Parathyroid adenoma (tissue), 2 donors: ENCODE data around the gene ACO2.

Source experiments
- H2AFZ ChIP-seq: fragments of 300-600 bp; sonication (generic); one replicate; pipeline ENCODE4 v1.7.0; 2017; ENCODE audit warnings: antibody characterized with exemption, mild to moderate bottlenecking
- H3K27ac ChIP-seq: fragments of 300-600 bp; sonication (generic); one replicate; pipeline ENCODE4 v1.7.0; 2017
- H3K27me3 ChIP-seq: fragments of 300-600 bp; sonication (generic); one replicate; pipeline ENCODE4 v1.7.0; 2017; ENCODE audit warnings: low read length; ENCODE audit not compliant: control insufficient read depth, insufficient read depth
- H3K36me3 ChIP-seq: fragments of 300-600 bp; sonication (generic); one replicate; pipeline ENCODE4 v1.7.0; 2017; ENCODE audit warnings: low read length; ENCODE audit not compliant: control insufficient read depth, insufficient read depth
- H3K4me1 ChIP-seq: fragments of 300-600 bp; sonication (generic); one replicate; pipeline ENCODE4 v1.7.0; 2017; ENCODE audit warnings: control low read depth
- H3K4me2 ChIP-seq: fragments of 300-600 bp; sonication (generic); one replicate; pipeline ENCODE4 v1.7.0; 2017; ENCODE audit warnings: low read length
- H3K4me3 ChIP-seq: fragments of 300-600 bp; sonication (generic); one replicate; pipeline ENCODE4 v1.7.0; 2017; ENCODE audit warnings: low read depth, low read length
- H3K79me2 ChIP-seq: fragments of 300-600 bp; sonication (generic); one replicate; pipeline ENCODE4 v1.7.0; 2017; ENCODE audit warnings: control low read depth
- H3K9ac ChIP-seq: fragments of 300-600 bp; sonication (generic); one replicate; pipeline ENCODE4 v1.7.0; 2017; ENCODE audit warnings: mild to moderate bottlenecking
- H3K9me3 ChIP-seq: fragments of 300-600 bp; sonication (generic); one replicate; pipeline ENCODE4 v1.7.0; 2017; ENCODE audit warnings: low read length; ENCODE audit not compliant: control insufficient read depth
- TF ChIP-seq, protein P1 (sequence below): fragments of 300-600 bp; sonication (generic); IDR thresholded peaks from one replicate; pipeline ENCODE4 v1.7.0; 2017; ENCODE audit warnings: antibody characterized with exemption, mild to moderate bottlenecking
- donor health status: primary hyperparathyroidism.

Gene ACO2

DNA sequence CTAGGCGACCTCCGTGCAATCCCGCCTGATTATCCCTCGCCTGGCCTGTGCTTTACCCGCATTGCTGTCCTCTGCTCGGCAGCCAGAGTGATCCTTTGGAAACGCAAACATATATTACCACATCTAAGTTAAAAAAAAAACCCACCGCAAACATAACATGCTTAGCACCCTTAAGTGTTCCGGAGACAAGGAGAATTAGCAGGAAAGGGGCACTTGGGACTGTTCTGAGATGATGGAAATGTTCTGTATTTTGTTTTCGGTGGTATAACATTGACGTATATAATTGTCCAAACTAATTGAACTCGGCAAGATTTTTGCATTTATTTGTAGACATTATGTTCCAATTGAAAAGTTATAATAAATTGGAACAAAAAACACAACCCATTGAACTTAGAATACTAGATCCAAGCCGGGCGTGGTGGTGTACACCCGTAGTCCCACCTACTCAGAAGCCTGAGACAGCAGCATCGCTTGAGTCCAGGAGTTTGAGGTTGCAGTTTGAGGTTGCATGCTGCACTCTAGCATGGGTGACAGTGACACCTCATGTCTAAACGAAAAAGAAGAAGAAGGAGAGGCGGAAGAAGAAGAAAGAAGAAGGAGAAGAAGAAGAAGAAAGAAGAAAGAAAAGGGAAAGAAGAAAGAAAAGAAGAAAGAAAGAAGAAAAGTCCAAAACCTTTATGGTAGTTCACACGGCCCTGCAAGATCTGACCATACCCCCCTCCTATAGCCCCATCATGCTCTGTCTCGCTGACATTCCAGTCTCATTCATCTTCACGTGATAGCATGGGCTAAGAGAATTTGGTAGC is 76.0 kb downstream of the ACO2 start:
- Histone ChIP-seq H3K36me3 (no peaks in the 10 kb centered on the region), H3K27ac (peak overlapping the region; percentile 75)

DNA sequence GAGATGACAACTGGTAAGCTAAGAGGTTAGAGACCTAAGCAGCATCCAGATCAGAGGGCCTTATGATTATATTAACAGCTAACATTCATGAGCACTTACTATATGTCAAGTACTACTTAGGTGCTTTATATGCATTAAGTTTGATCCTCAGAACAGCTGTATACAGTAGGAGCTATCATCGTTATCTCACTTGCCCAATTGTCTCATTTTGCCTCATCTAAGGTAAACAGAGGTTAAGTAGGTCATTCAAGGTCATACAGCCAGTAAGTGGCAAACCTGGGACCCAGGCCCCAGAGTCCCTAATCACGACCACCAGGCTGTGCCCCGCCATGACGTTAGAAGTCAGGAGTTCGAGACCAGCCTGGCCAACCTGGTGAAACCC is 79.9 kb downstream of the ACO2 start:
- H3K4me1 ChIP-seq, result no peaks in the 10 kb centered on the region
- peaks cover 3% of the 10 kb centered on the region for H3K79me2 ChIP-seq
- H3K36me3 ChIP-seq, result no peaks in the 10 kb centered on the region
- H2AFZ ChIP-seq, result no peak overlapping the region
- no peaks in the 10 kb centered on the region for H3K9me3 ChIP-seq
- TF ChIP-seq, protein P1, sequence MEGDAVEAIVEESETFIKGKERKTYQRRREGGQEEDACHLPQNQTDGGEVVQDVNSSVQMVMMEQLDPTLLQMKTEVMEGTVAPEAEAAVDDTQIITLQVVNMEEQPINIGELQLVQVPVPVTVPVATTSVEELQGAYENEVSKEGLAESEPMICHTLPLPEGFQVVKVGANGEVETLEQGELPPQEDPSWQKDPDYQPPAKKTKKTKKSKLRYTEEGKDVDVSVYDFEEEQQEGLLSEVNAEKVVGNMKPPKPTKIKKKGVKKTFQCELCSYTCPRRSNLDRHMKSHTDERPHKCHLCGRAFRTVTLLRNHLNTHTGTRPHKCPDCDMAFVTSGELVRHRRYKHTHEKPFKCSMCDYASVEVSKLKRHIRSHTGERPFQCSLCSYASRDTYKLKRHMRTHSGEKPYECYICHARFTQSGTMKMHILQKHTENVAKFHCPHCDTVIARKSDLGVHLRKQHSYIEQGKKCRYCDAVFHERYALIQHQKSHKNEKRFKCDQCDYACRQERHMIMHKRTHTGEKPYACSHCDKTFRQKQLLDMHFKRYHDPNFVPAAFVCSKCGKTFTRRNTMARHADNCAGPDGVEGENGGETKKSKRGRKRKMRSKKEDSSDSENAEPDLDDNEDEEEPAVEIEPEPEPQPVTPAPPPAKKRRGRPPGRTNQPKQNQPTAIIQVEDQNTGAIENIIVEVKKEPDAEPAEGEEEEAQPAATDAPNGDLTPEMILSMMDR, result no peak
- H3K27ac ChIP-seq, result no peak overlapping the region
- no peaks in the 10 kb centered on the region for H3K27me3 ChIP-seq
- no peak overlapping the region for H3K4me2 ChIP-seq
- no peak overlapping the region for H3K9ac ChIP-seq
- H3K4me3 ChIP-seq, result no peak overlapping the region

More for the DNA sequence above, 76.0 kb downstream of the ACO2 start:
- no peaks in the 10 kb centered on the region for H3K27me3 ChIP-seq
- peak overlapping the region; percentile 99 for H3K4me2 ChIP-seq
- no peaks in the 10 kb centered on the region for H3K9me3 ChIP-seq
- TF ChIP-seq, protein P1, result no peak
- peak overlapping the region; percentile 91 for H3K4me3 ChIP-seq
- peaks cover 3% of the 10 kb centered on the region for H3K79me2 ChIP-seq
- no peaks in the 10 kb centered on the region for H3K4me1 ChIP-seq
- H3K9ac ChIP-seq, result no peak overlapping the region
- H2AFZ ChIP-seq, result peak overlapping the region; percentile 88

GRCh38 chr22:41550952-41551491 is 82.1 kb downstream of the ACO2 start:
- H2AFZ ChIP-seq, result no peak overlapping the region
- H3K4me1 ChIP-seq, result no peaks in the 10 kb centered on the region
- no peak overlapping the region for H3K4me2 ChIP-seq
- TF ChIP-seq, protein P1, result no peak
- H3K9ac ChIP-seq, result no peak overlapping the region
- H3K9me3 ChIP-seq, result no peaks in the 10 kb centered on the region
- H3K79me2 ChIP-seq, result no peaks in the 10 kb centered on the region
- H3K4me3 ChIP-seq, result no peak overlapping the region
- no peaks in the 10 kb centered on the region for H3K27me3 ChIP-seq
- no peaks in the 10 kb centered on the region for H3K36me3 ChIP-seq
- no peak overlapping the region for H3K27ac ChIP-seq

DNA sequence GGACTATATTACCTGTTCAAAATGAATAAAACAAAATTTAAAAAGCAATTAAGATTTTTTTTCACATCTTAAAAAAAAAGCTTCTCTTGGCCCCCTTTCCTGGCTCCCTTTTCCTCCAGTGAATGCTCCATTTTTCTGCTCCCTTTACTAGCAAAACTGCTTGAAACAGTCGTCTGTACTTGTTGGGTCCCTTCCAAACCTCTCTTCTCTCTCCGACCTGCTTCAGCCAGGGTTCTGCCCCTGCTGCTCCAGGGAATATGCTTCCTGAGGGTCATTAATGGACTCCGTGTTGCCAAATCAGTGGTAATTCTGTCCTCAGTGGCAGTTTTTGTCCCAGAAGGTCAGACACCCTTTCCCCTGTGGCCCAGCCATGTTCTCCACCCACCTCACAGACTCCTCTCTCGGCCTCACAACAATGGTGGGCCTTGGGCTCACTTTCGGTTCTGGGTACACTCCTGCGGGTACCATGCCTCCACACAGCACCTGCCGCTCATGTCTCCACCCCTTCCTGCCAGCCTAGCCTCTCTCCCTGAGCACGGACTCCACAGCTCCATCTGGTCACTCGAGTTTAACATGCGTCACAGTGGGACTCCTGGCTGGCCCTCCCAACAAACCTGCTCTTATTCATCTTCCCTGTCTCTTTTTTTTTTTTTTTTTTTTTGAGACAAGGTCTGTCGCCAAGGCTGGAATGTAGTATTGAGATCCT is 83.1 kb downstream of the ACO2 start:
- H3K4me3 ChIP-seq, result no peak overlapping the region
- no peaks in the 10 kb centered on the region for H3K9me3 ChIP-seq
- TF ChIP-seq, protein P1, result no peak
- H3K4me1 ChIP-seq, result no peaks in the 10 kb centered on the region
- H3K27me3 ChIP-seq, result no peaks in the 10 kb centered on the region
- no peak overlapping the region for H3K9ac ChIP-seq
- H3K36me3 ChIP-seq, result no peaks in the 10 kb centered on the region
- no peak overlapping the region for H3K27ac ChIP-seq
- H3K79me2 ChIP-seq, result no peaks in the 10 kb centered on the region
- H2AFZ ChIP-seq, result no peak overlapping the region
- H3K4me2 ChIP-seq, result no peak overlapping the region
